Heart left ventricle (tissue), 13 donors: Measurements from ENCODE around the gene CAV1.

Source experiments
- POLR2A ChIP-seq, 2 donors: fragments of 450-650 bp; IDR thresholded peaks; one replicate each; pipeline ENCODE4 v1.6.1; 2017; ENCODE audit warnings: antibody characterized with exemption in 2 of 2, mild to moderate bottlenecking in 2 of 2, moderate library complexity in 2 of 2
- TF ChIP-seq, protein P1 (sequence below), 12 donors: fragments of 200-600 bp; sonication (generic) in 4 of 12; IDR thresholded peaks; one replicate each; pipeline versions ENCODE4 v1.5.0 to v1.8.0; 2018 to 2022; ENCODE audit warnings: antibody characterized with exemption in 12 of 12, mild to moderate bottlenecking in 5 of 12
- donor health status: ischemic (EF 13 %, LVEDD 7.1; RV severe dilation, severe dysfunction).
- donor health status: DM: no; HTN: yes; CAD: no.
- donor health status: DM: no; HTN: no; CAD: no.
- donor health status: ischemic (EF 25% LVEDD 6.9; RV normal size, moderate dysfunction).
- donor health status: ischemic (EF 25% LVEDD 5.7; RV mildly dilated, moderate dysfunction).
- donor health status: ischemic (EF 35%, LVEDD 5.7; RV mildly dilated, moderate dysfunction).
- donor health status: nonischemic (EF 11% LVEDD 7.7; RV severe dilation, severe dysfunction).
- donor health status: DM: yes; HTN: yes; CAD: no.
- donor health status: PGD.
- donor health status: ischemic (EF 29% LVEDD 5.4; RV normal size, mild dysfunction).
- donor health status: nonischemic (EF 23%, LVEDD 6.1; RV moderate dilation, normal function).

DNA sequence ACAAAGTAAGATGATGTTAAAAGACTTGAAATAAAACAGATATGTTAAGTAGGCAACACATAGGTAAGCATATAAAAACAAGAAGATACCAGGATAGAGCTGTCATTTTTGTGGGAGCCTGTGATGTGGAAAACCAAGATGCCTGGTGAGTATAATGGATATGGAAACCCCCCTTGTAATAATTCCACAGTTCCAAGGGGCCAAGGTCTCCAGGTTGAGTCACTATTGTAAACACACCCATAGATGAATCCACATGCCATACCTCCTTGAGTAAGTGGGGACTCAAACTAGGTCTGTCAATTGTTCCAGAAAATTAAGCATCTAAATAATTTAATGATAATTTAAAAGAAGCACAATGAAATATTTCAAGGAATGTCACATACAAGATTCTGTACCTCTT lies 15.9 kb downstream of the CAV1 start:
- TF ChIP-seq, protein P1, sequence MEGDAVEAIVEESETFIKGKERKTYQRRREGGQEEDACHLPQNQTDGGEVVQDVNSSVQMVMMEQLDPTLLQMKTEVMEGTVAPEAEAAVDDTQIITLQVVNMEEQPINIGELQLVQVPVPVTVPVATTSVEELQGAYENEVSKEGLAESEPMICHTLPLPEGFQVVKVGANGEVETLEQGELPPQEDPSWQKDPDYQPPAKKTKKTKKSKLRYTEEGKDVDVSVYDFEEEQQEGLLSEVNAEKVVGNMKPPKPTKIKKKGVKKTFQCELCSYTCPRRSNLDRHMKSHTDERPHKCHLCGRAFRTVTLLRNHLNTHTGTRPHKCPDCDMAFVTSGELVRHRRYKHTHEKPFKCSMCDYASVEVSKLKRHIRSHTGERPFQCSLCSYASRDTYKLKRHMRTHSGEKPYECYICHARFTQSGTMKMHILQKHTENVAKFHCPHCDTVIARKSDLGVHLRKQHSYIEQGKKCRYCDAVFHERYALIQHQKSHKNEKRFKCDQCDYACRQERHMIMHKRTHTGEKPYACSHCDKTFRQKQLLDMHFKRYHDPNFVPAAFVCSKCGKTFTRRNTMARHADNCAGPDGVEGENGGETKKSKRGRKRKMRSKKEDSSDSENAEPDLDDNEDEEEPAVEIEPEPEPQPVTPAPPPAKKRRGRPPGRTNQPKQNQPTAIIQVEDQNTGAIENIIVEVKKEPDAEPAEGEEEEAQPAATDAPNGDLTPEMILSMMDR (IDR thresholded peaks at IDR 0.05), result no peak
- TF ChIP-seq POLR2A (IDR thresholded peaks at IDR 0.05), result no peak
